ENCODE data around the gene IFNGR2. TPM values are rescaled to one million over a fixed set of nuclear protein-coding genes. Genes with fewer than 3 reads are reported as not detected.

Gene IFNGR2
- total RNA-seq, 1 donor from 2014 or later = 32.1 TPM

DNA sequence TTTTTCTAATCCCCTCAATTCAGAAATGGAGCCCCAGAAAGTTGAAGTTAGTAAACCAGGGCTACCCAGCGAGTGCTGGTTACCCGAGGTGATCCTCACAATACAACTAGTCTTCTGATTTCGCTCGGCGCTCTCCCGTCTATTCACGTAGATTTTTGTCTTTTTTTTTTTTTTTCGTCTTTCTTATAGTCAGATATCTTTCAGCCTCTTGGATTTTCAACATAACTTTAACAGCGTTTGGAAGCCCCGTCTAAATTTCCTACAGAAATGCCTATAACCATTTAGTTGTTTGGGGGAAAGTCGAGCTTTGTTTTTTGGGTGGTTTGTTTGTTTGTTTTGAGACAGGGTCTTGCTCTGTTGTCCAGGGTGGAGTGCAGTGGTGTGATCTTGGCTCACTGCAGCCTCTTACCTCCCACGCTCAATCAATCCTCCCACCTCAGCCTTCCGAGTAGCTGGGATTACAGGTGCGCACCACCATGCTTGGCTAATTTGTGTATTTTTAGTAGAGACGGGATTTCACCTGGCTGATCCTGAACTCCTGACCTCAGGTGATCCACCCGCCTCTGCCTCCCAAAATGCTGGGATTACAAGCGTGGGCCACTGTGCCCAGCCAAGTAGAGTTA, 77.4 kb downstream of the IFNGR2 start:
- H3K27me3 Mint-ChIP-seq (ENCODE audit: unreplicated experiment) = peaks cover 7% of the 10 kb centered on the region
- H3K27ac Mint-ChIP-seq (ENCODE audit: unreplicated experiment) = peak overlapping the region; percentile 93
- TF ChIP-seq, protein P1, sequence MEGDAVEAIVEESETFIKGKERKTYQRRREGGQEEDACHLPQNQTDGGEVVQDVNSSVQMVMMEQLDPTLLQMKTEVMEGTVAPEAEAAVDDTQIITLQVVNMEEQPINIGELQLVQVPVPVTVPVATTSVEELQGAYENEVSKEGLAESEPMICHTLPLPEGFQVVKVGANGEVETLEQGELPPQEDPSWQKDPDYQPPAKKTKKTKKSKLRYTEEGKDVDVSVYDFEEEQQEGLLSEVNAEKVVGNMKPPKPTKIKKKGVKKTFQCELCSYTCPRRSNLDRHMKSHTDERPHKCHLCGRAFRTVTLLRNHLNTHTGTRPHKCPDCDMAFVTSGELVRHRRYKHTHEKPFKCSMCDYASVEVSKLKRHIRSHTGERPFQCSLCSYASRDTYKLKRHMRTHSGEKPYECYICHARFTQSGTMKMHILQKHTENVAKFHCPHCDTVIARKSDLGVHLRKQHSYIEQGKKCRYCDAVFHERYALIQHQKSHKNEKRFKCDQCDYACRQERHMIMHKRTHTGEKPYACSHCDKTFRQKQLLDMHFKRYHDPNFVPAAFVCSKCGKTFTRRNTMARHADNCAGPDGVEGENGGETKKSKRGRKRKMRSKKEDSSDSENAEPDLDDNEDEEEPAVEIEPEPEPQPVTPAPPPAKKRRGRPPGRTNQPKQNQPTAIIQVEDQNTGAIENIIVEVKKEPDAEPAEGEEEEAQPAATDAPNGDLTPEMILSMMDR (IDR thresholded peaks at IDR 0.05; ENCODE audit: unreplicated experiment) = no peak
- DNase-seq (ENCODE audit: low spot score) = no peak
- H3K4me1 Mint-ChIP-seq (ENCODE audit: unreplicated experiment) = peaks cover 10% of the 10 kb centered on the region
- H3K36me3 Mint-ChIP-seq (ENCODE audit: low read depth, unreplicated experiment) = peaks cover 10% of the 10 kb centered on the region
- no peaks in the 10 kb centered on the region for H3K9me3 Mint-ChIP-seq (ENCODE audit: unreplicated experiment)
- peak overlapping the region; percentile 97 for H3K4me3 Mint-ChIP-seq (ENCODE audit: unreplicated experiment)

DNA sequence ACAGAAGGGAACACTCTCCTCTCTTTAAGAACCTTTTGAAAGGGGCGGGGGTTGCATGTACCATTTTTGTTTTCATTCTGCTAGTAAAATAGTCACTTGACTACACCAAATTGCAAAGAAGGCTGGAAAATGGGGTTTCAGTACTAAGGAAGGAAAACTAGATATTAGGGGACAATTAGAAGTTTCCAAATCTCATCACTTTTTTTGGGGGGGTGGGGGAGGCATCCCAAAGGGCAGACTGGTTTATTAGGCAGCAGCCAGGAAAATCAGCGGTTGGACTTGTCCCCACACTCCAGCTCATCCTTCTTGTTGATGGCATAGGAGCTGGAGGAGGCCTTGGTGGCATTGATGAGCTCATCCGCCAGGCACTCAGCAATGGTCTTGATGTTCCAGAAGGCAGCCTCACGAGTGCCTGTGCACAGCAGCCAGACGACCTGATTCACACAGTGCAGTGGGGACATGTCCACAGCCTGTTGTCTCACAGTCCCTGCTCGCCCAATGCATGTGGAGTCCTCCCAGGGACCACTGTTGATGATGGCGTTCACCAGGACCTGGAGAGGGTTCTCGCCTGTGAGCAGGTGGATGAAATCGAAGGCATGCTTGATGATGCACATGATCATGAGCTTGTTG, 78.2 kb downstream of the IFNGR2 start:
- no peak for DNase-seq (ENCODE audit: low spot score)
- TF ChIP-seq, protein P1 (IDR thresholded peaks at IDR 0.05; ENCODE audit: unreplicated experiment) = no peak
- peaks cover 7% of the 10 kb centered on the region for H3K27me3 Mint-ChIP-seq (ENCODE audit: unreplicated experiment)
- H3K4me3 Mint-ChIP-seq (ENCODE audit: unreplicated experiment) = peak overlapping the region; percentile 97
- H3K36me3 Mint-ChIP-seq (ENCODE audit: low read depth, unreplicated experiment) = peaks cover 10% of the 10 kb centered on the region
- no peaks in the 10 kb centered on the region for H3K9me3 Mint-ChIP-seq (ENCODE audit: unreplicated experiment)
- peaks cover 10% of the 10 kb centered on the region for H3K4me1 Mint-ChIP-seq (ENCODE audit: unreplicated experiment)
- H3K27ac Mint-ChIP-seq (ENCODE audit: unreplicated experiment) = no peak overlapping the region

Other genes starting within 250 kb of the IFNGR2 start
- 21.3 TPM for gene IFNAR2, start 173.5 kb upstream of the IFNGR2 start, total RNA-seq (ENCODE audit: unreplicated experiment)
- 13.0 TPM for gene IL10RB, start 137.0 kb upstream of the IFNGR2 start, total RNA-seq (ENCODE audit: unreplicated experiment)
- 34.8 TPM for gene IFNAR1, start 78.4 kb upstream of the IFNGR2 start, total RNA-seq (ENCODE audit: unreplicated experiment)
- 35.5 TPM for gene TMEM50B, start 76.6 kb downstream of the IFNGR2 start, total RNA-seq (ENCODE audit: unreplicated experiment)
- gene DNAJC28, start 88.3 kb downstream of the IFNGR2 start, total RNA-seq (ENCODE audit: unreplicated experiment) = 3.3 TPM
- 76.1 TPM for gene GART, start 138.7 kb downstream of the IFNGR2 start, total RNA-seq (ENCODE audit: unreplicated experiment)
- 311 TPM for gene SON, start 139.6 kb downstream of the IFNGR2 start, total RNA-seq (ENCODE audit: unreplicated experiment)
- 18.0 TPM for gene DONSON, start 185.3 kb downstream of the IFNGR2 start, total RNA-seq (ENCODE audit: unreplicated experiment)
- 32.2 TPM for gene CRYZL1, start 238.3 kb downstream of the IFNGR2 start, total RNA-seq (ENCODE audit: unreplicated experiment)
- gene ITSN1, start 239.1 kb downstream of the IFNGR2 start, total RNA-seq (ENCODE audit: unreplicated experiment) = 68.2 TPM

Measured in endothelial cell (in vitro differentiated cells).